Mesenchymal stem cell (in vitro differentiated cells and primary cell): ENCODE data around the gene ICA1.

Experiments used
- DNase-seq: peaks from one replicate; pipeline ENCODE4 v3.0.0-alpha.2; 2013
- H2AFZ ChIP-seq: one replicate; pipeline ENCODE4 v1.6.1; 2013; ENCODE audit warnings: low read depth, mild to moderate bottlenecking, control low read depth, inconsistent platforms, low read length, moderate library complexity
- H2AK5ac ChIP-seq: 2 replicates; pipeline ENCODE4 v1.6.1; 2013; ENCODE audit warnings: low read length, moderate library complexity, mild to moderate bottlenecking, inconsistent platforms; ENCODE audit not compliant: severe bottlenecking
- H2BK120ac ChIP-seq: one replicate; pipeline ENCODE4 v1.6.1; 2013; ENCODE audit warnings: low read depth, mild to moderate bottlenecking, inconsistent platforms, low read length, moderate library complexity
- H2BK12ac ChIP-seq, 2 experiments: one replicate each; pipeline ENCODE4 v1.6.1; 2013; ENCODE audit warnings: inconsistent platforms in 2 of 2, low read length in 2 of 2, mild to moderate bottlenecking in 2 of 2, moderate library complexity in 2 of 2, control low read depth in 1 of 2
- H2BK15ac ChIP-seq: one replicate; pipeline ENCODE4 v1.6.1; 2013; ENCODE audit warnings: mild to moderate bottlenecking, low read depth, inconsistent platforms; ENCODE audit not compliant: poor library complexity, severe bottlenecking
- H2BK5ac ChIP-seq: 2 replicates; pipeline ENCODE4 v1.6.1; 2013; ENCODE audit warnings: low read depth, mild to moderate bottlenecking, low read length, control low read depth, inconsistent platforms; ENCODE audit not compliant: poor library complexity, severe bottlenecking
- H3K14ac ChIP-seq, 2 experiments: one replicate each; pipeline ENCODE4 v1.6.1; 2013; ENCODE audit warnings: inconsistent platforms in 2 of 2, low read length in 2 of 2, control low read depth in 1 of 2, mild to moderate bottlenecking in 1 of 2, moderate library complexity in 1 of 2
- H3K18ac ChIP-seq, 2 experiments: one replicate each; pipeline ENCODE4 v1.6.1; 2013; ENCODE audit warnings: inconsistent platforms in 2 of 2, low read length in 2 of 2, control low read depth in 1 of 2, low read depth in 1 of 2, mild to moderate bottlenecking in 1 of 2
- H3K23ac ChIP-seq, 2 experiments: one replicate each; pipeline ENCODE4 v1.6.1; 2013; ENCODE audit warnings: inconsistent platforms in 2 of 2, low read length in 2 of 2, mild to moderate bottlenecking in 2 of 2, moderate library complexity in 2 of 2, control low read depth in 1 of 2
- H3K27ac ChIP-seq: 2 replicates; pipeline ENCODE4 v1.5.1; 2013; ENCODE audit warnings: mild to moderate bottlenecking, moderate library complexity, low read length, control low read depth, inconsistent platforms; ENCODE audit not compliant: poor library complexity, severe bottlenecking
- H3K27me3 ChIP-seq, 2 experiments: 2 replicates each; pipeline versions ENCODE4 v1.6.1 to v1.7.0; 2013; ENCODE audit warnings: low read length in 2 of 2, mild to moderate bottlenecking in 2 of 2, moderate library complexity in 2 of 2, control low read depth in 1 of 2, inconsistent platforms in 1 of 2; ENCODE audit not compliant: control insufficient read depth in 1 of 2, insufficient read depth in 1 of 2
- H3K36me3 ChIP-seq, 2 experiments: 2 replicates each; pipeline versions ENCODE4 v1.6.1 to v1.7.0; 2013; ENCODE audit warnings: low read length in 2 of 2, control low read depth in 1 of 2, inconsistent platforms in 1 of 2, low read depth in 1 of 2, mild to moderate bottlenecking in 1 of 2; ENCODE audit not compliant: insufficient read depth in 2 of 2, control insufficient read depth in 1 of 2
- H3K4ac ChIP-seq, 2 experiments: one replicate each; pipeline ENCODE4 v1.6.1; 2013; ENCODE audit warnings: inconsistent platforms in 2 of 2, low read length in 2 of 2, mild to moderate bottlenecking in 2 of 2, moderate library complexity in 2 of 2, control low read depth in 1 of 2, low read depth in 1 of 2
- H3K4me1 ChIP-seq: 2 replicates; pipeline ENCODE4 v1.6.1; 2013; ENCODE audit warnings: low read depth, low read length, control low read depth; ENCODE audit not compliant: control insufficient read depth, insufficient read depth
- H3K4me2 ChIP-seq: 2 replicates; pipeline ENCODE4 v1.6.1; 2013; ENCODE audit warnings: low read length, mild to moderate bottlenecking, inconsistent platforms; ENCODE audit not compliant: poor library complexity, severe bottlenecking
- H3K4me3 ChIP-seq, 2 experiments: 2 replicates each; pipeline versions ENCODE4 v1.5.1 to v1.7.0; 2013; ENCODE audit warnings: low read length in 2 of 2, mild to moderate bottlenecking in 2 of 2, control low read depth in 1 of 2, low read depth in 1 of 2; ENCODE audit not compliant: insufficient read depth in 1 of 2
- H3K79me1 ChIP-seq: replicated peaks from 2 replicates; pipeline ENCODE4 v1.6.1; 2013; ENCODE audit warnings: mild to moderate bottlenecking, control low read depth, low read length, inconsistent platforms; ENCODE audit not compliant: poor library complexity, severe bottlenecking
- H3K9ac ChIP-seq: 2 replicates; pipeline ENCODE4 v1.7.0; 2013; ENCODE audit warnings: mild to moderate bottlenecking, low read length, moderate library complexity
- H3K9me3 ChIP-seq: 2 replicates; pipeline ENCODE4 v1.7.0; 2013; ENCODE audit warnings: mild to moderate bottlenecking, low read length; ENCODE audit not compliant: control insufficient read depth
- H4K8ac ChIP-seq: one replicate; pipeline ENCODE4 v1.6.1; 2013; ENCODE audit warnings: inconsistent platforms, mild to moderate bottlenecking, low read length, moderate library complexity
- H4K91ac ChIP-seq: one replicate; pipeline ENCODE4 v1.6.1; 2013; ENCODE audit warnings: mild to moderate bottlenecking, low read length, inconsistent platforms
- WGBS: methylation state at CpG from one replicate; pipeline ENCODE4 v1.1.7; 2013; ENCODE audit warnings: mixed read lengths; 5-methylcytosine and 5-hydroxymethylcytosine counted together

The ICA1 gene

DNA sequence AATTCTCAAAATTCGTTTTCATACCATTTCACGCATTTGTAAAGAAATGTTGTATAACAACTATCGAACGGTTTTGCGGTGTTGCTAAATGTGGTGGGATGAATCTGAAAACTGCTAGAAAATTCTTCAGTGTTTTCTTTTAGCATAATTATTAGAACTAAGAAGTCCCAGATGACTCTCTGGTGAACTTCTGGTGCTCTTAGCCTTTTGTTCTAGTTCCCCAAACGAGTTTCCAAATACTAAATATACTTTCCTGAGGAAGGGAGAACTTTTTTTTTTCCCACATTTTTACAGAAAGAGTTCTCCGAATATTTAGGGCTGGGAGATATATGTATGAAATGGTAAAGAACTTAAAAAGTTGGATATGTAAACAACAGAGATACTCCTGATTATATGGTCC, 82.5 kb downstream of the ICA1 start:
- no peak overlapping the region for H4K8ac ChIP-seq
- H3K18ac ChIP-seq: no peak overlapping the region
- H3K9me3 ChIP-seq: no peaks in the 10 kb centered on the region
- H3K4ac ChIP-seq: no peak overlapping the region
- no peak overlapping the region for H3K4me3 ChIP-seq
- 100% methylated on average over 5 of the region's 7 CpGs for WGBS
- H2AK5ac ChIP-seq: no peak overlapping the region
- H3K27ac ChIP-seq: no peak overlapping the region
- H2AFZ ChIP-seq: no peak overlapping the region
- H2BK15ac ChIP-seq: no peak overlapping the region
- H3K79me1 ChIP-seq: no peaks in the 10 kb centered on the region
- H3K23ac ChIP-seq: no peak overlapping the region
- H2BK12ac ChIP-seq: no peak overlapping the region
- H2BK5ac ChIP-seq: no peak overlapping the region
- no peaks in the 10 kb centered on the region for H3K4me1 ChIP-seq
- H3K4me2 ChIP-seq: no peak overlapping the region
- H3K27me3 ChIP-seq: no peaks in the 10 kb centered on the region
- H3K36me3 ChIP-seq: no peaks in the 10 kb centered on the region
- DNase-seq: no peak
- H3K9ac ChIP-seq: no peak overlapping the region
- H4K91ac ChIP-seq: no peak overlapping the region
- H2BK120ac ChIP-seq: no peak overlapping the region
- H3K14ac ChIP-seq: no peak overlapping the region

DNA sequence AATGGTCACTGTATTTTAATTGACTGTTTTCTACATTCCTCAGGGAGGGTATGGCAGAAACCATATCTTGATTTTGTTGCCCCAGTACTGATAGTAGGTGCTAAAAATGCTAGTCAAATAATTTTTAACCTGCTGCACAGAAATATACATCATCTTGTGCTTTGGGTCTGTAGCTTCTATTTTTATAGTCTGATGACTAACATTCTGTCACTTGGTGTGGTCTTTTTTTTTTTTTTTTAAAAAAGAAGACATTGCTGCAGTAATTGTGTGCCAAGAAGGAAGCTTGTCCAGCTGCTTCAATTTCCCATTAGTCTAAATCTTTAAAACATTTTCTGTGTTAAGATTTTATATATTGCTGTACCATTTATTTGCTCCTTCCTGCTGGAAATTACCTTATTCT, 83.6 kb downstream of the ICA1 start:
- no peak overlapping the region for H3K18ac ChIP-seq
- no peak overlapping the region for H3K4ac ChIP-seq
- no peak overlapping the region for H2AFZ ChIP-seq
- no peak for DNase-seq
- H3K4me2 ChIP-seq: no peak overlapping the region
- H4K91ac ChIP-seq: no peak overlapping the region
- H4K8ac ChIP-seq: no peak overlapping the region
- H3K9ac ChIP-seq: no peak overlapping the region
- H3K27me3 ChIP-seq: no peaks in the 10 kb centered on the region
- H2BK12ac ChIP-seq: no peak overlapping the region
- H3K4me3 ChIP-seq: no peak overlapping the region
- H3K36me3 ChIP-seq: no peaks in the 10 kb centered on the region
- no peak overlapping the region for H2BK5ac ChIP-seq
- no peak overlapping the region for H3K23ac ChIP-seq
- H2AK5ac ChIP-seq: no peak overlapping the region
- no peak overlapping the region for H3K14ac ChIP-seq
- H3K27ac ChIP-seq: no peak overlapping the region
- H2BK120ac ChIP-seq: no peak overlapping the region
- H3K4me1 ChIP-seq: no peaks in the 10 kb centered on the region
- H3K9me3 ChIP-seq: no peaks in the 10 kb centered on the region
- no peaks in the 10 kb centered on the region for H3K79me1 ChIP-seq
- H2BK15ac ChIP-seq: no peak overlapping the region

DNA sequence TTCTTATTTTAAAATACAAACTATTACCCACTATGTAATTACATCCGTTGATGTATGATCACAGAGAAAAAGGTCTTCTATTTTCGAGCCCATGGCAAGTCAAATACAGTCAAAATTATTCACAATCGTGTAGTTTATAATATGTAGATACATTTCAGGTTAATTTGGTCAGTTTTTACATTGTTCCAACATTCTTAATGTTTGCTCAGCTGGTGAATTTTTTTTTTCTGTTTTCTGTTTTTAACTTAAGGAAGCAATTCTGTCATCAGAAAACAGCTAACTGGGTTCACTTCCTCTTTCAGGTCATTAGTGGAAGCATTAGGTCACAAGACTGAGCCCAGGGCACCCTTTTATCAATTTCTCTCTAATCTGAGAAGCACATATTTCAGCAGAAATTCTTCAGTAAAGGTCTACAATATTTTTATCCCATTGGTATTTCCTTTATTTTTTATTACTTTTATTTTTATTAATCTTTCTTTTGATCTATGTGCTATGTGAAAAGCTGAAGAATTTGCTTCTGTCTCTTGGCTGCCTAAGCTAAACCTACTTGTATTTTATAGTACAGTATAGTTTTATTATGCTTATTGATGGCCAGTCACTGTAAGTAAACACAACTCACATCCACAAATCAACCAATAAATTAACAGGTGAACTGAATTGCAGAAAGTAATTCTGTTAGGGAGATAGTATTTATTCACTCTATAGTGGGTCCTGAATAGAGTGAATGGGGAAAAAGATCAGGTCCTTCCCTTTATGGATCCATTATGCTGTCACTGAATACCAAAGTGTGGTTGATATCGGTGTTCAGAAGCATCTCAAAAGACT, 84.6 kb downstream of the ICA1 start:
- H3K4me1 ChIP-seq: no peaks in the 10 kb centered on the region
- H2BK12ac ChIP-seq: no peak overlapping the region
- no peak overlapping the region for H2BK120ac ChIP-seq
- no peak overlapping the region for H3K23ac ChIP-seq
- H2AK5ac ChIP-seq: no peak overlapping the region
- H2BK15ac ChIP-seq: no peak overlapping the region
- DNase-seq: no peak
- no peak overlapping the region for H3K4ac ChIP-seq
- no peaks in the 10 kb centered on the region for H3K9me3 ChIP-seq
- no peak overlapping the region for H3K9ac ChIP-seq
- H3K14ac ChIP-seq: no peak overlapping the region
- no peak overlapping the region for H3K4me2 ChIP-seq
- no peak overlapping the region for H4K91ac ChIP-seq
- H3K79me1 ChIP-seq: no peaks in the 10 kb centered on the region
- no peak overlapping the region for H2BK5ac ChIP-seq
- H3K27me3 ChIP-seq: no peaks in the 10 kb centered on the region
- H3K27ac ChIP-seq: no peak overlapping the region
- no peak overlapping the region for H3K18ac ChIP-seq
- no peaks in the 10 kb centered on the region for H3K36me3 ChIP-seq
- H3K4me3 ChIP-seq: no peak overlapping the region
- WGBS: 100% methylated on average over 1 of the region's 4 CpGs
- no peak overlapping the region for H2AFZ ChIP-seq
- no peak overlapping the region for H4K8ac ChIP-seq

DNA sequence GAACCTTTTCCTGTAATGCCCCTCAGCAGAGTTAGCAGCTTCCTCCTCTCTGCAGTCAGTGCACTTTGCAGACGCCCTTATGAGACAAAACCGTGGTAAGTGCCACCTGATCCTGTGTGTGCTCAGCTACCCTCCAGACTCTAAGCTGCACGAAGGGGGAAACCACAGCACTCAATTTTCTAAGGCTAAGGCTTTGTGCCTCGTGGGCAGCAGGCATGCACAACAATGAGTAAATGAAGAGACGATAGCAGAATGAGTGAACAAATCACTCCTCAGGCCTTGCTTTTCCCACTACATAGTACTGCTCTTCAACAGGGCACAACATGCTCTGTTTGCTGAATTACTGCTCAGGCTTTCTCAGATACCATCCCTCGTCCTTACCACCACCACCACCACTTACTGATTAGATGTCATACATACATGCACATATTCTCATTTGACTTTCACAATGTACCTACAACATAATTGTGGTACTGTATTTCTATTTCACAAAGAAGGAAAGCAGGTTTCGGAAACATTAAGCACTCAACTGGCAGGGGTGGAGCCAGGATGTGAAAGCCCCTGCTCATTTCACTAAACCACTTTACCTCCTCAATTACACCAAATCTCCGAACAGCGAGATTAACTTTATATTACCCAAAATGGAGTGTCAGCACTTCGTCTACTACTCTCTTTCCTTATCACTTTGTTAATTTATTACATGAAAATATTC, 85.4 kb downstream of the ICA1 start:
- H3K79me1 ChIP-seq: no peaks in the 10 kb centered on the region
- H2AK5ac ChIP-seq: no peak overlapping the region
- no peak overlapping the region for H4K91ac ChIP-seq
- H3K4me1 ChIP-seq: no peaks in the 10 kb centered on the region
- H3K27ac ChIP-seq: no peak overlapping the region
- no peak overlapping the region for H4K8ac ChIP-seq
- H2BK15ac ChIP-seq: no peak overlapping the region
- H3K4me3 ChIP-seq: no peak overlapping the region
- H2BK5ac ChIP-seq: no peak overlapping the region
- 77% methylated on average over 10 of the region's 10 CpGs for WGBS
- no peak overlapping the region for H3K18ac ChIP-seq
- no peak overlapping the region for H3K4me2 ChIP-seq
- no peak overlapping the region for H3K14ac ChIP-seq
- no peak for DNase-seq
- no peaks in the 10 kb centered on the region for H3K36me3 ChIP-seq
- H3K4ac ChIP-seq: no peak overlapping the region
- H2BK12ac ChIP-seq: no peak overlapping the region
- H3K9ac ChIP-seq: no peak overlapping the region
- no peak overlapping the region for H2AFZ ChIP-seq
- H3K23ac ChIP-seq: no peak overlapping the region
- no peak overlapping the region for H2BK120ac ChIP-seq
- no peaks in the 10 kb centered on the region for H3K9me3 ChIP-seq
- no peaks in the 10 kb centered on the region for H3K27me3 ChIP-seq
